ENCODE data around the gene CCBE1.

GRCh38 chr18:59575995-59576394 lies 121.2 kb downstream of the CCBE1 start:
- TF ChIP-seq EZH2 (IDR thresholded peaks at IDR 0.05; ENCODE audit: low read length, missing control alignments): no peak
- TF ChIP-seq, protein P1, sequence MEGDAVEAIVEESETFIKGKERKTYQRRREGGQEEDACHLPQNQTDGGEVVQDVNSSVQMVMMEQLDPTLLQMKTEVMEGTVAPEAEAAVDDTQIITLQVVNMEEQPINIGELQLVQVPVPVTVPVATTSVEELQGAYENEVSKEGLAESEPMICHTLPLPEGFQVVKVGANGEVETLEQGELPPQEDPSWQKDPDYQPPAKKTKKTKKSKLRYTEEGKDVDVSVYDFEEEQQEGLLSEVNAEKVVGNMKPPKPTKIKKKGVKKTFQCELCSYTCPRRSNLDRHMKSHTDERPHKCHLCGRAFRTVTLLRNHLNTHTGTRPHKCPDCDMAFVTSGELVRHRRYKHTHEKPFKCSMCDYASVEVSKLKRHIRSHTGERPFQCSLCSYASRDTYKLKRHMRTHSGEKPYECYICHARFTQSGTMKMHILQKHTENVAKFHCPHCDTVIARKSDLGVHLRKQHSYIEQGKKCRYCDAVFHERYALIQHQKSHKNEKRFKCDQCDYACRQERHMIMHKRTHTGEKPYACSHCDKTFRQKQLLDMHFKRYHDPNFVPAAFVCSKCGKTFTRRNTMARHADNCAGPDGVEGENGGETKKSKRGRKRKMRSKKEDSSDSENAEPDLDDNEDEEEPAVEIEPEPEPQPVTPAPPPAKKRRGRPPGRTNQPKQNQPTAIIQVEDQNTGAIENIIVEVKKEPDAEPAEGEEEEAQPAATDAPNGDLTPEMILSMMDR (conservative IDR thresholded peaks at IDR 0.05 in 1 of 2, IDR thresholded peaks at IDR 0.05 in 1 of 2; ENCODE audit: low read depth in 1 of 2, low read length in 2 of 2): no peak
